ENCODE results near the gene APC2.
"Not testable (repeated sequence)": the region's sequence is repeated elsewhere in the genome, so short reads cannot be mapped to it uniquely, and the experiment has no call there.

APC2 gene

DNA sequence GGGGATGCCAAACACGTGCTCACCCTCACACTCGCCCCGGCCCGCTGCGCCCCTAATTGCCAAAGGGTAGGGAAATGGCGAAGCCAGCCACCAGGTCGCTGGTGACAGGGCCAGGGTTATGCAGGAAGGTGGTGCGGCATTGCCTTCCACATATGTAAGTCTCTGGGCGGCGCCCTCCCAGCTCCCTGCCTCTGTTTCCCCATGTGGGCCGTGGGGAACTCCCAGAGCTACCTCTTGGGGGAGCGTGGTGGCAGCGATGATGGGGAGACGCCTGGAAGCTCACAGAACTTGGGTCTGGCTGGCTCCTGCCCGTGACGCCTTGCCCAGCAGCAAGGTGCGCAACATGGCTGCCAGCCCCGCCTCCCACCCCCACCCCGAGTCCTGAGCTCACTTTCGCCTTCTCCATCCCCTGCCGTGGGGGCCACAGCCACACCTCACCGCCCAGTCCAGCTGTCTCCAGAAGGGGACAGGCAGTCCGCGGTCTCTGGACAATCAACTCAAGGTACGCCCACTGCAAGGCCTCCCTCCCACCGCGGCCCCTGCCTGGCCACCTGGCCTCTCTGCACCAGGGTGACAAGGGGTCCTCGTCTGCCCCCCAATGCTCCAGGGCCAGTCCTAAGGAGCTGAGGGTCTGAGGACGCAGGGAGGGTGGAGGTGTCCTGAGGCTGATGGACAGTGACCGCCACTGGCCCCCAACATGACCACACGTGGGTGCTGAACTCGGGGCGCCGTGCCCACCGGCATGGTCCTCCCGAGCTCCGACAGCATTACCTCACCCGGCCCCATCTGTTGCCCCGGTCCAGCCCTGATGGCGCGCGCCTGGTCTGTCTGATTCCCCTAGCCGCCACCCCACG, 22.5 kb downstream of the APC2 start:
- Histone ChIP-seq H3K4me3 (no peak overlapping the region), H3K9ac (ENCODE audit: insufficient read length) (no peak overlapping the region), H3K27ac (no peak overlapping the region), H3K9me3 (ENCODE audit: low read depth, low read length) (no peaks in the 10 kb centered on the region), H3K36me3 (ENCODE audit: insufficient read depth, low read length) (peaks cover 4% of the 10 kb centered on the region; the same call in 1 of the 2 replicates)
- DNase-seq (ENCODE audit: low read depth, low spot score), result no peak
- no peak for TF ChIP-seq POLR2AphosphoS5 (IDR thresholded peaks at IDR 0.05; ENCODE audit: borderline replicate concordance, low read depth, low read length)
- no peak for TF ChIP-seq EZH2 (IDR thresholded peaks at IDR 0.05)
- TF ChIP-seq FOXP2 (optimal IDR thresholded peaks at IDR 0.05; ENCODE audit: control extremely low read depth, extremely low read length, insufficient read depth), result no peak

DNA sequence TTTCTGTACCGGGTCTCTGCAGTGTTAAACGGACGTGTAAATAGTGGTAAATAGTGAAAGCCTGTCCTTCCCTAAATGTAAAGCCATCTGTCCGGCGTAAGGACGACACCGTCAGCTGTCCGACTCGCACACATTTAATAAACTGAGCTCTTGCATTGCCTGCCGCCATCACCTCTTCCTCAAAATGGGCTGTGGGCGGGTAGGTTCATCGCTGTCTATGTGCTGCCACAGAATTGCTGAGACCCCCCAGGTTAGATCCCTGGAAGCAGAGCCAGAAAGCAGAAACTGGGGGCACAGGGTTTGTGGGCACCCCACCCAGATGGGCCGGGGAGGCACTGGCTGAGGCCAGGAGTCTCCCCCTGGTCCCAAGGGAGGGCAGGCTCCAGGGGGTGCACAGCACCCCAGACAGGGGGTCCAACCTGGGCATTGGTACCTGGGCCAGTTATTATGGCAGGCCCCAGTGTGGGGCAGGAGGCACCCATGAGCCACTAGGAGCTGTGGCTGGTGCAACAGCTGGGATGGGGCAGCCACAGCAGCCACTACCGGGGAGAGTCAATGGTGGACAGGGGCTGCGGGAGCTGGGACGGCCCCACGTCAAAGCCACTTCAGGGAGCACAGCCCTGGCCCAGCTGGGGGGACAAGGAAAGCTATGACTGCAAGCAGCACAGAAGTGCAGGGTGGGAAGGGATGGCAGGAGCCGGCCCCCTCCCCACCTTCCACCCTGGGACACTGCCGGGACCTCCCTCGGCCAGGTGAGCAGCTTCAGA, 23.3 kb downstream of the APC2 start:
- Histone ChIP-seq H3K36me3 (ENCODE audit: insufficient read depth, low read length) (peaks cover 4% of the 10 kb centered on the region; the same call in 1 of the 2 replicates), H3K9ac (ENCODE audit: insufficient read length) (no peak overlapping the region), H3K4me3 (no peak overlapping the region), H3K9me3 (ENCODE audit: low read depth, low read length) (no peaks in the 10 kb centered on the region), H3K27ac (no peak overlapping the region)
- no peak for DNase-seq (ENCODE audit: low read depth, low spot score)
- TF ChIP-seq EZH2 (IDR thresholded peaks at IDR 0.05), result no peak
- no peak for TF ChIP-seq FOXP2 (optimal IDR thresholded peaks at IDR 0.05; ENCODE audit: control extremely low read depth, extremely low read length, insufficient read depth)
- TF ChIP-seq POLR2AphosphoS5 (IDR thresholded peaks at IDR 0.05; ENCODE audit: borderline replicate concordance, low read depth, low read length), result no peak; the same call in 1 of the 2 replicates

GRCh38 chr19:1474011-1474764, 24.3 kb downstream of the APC2 start:
- TF ChIP-seq POLR2AphosphoS5 (IDR thresholded peaks at IDR 0.05; ENCODE audit: borderline replicate concordance, low read depth, low read length) (no peak; the same call in none of the 2 replicates), EZH2 (IDR thresholded peaks at IDR 0.05) (no peak), FOXP2 (optimal IDR thresholded peaks at IDR 0.05; ENCODE audit: control extremely low read depth, extremely low read length, insufficient read depth) (no peak)
- peaks cover 4% of the 10 kb centered on the region; the same call in 1 of the 2 replicates for H3K36me3 ChIP-seq (ENCODE audit: insufficient read depth, low read length)
- DNase-seq (ENCODE audit: low read depth, low spot score), result no peak
- H3K9me3 ChIP-seq (ENCODE audit: low read depth, low read length), result no peaks in the 10 kb centered on the region
- H3K27ac ChIP-seq, result no peak overlapping the region
- no peak overlapping the region for H3K4me3 ChIP-seq
- no peak overlapping the region for H3K9ac ChIP-seq (ENCODE audit: insufficient read length)

DNA sequence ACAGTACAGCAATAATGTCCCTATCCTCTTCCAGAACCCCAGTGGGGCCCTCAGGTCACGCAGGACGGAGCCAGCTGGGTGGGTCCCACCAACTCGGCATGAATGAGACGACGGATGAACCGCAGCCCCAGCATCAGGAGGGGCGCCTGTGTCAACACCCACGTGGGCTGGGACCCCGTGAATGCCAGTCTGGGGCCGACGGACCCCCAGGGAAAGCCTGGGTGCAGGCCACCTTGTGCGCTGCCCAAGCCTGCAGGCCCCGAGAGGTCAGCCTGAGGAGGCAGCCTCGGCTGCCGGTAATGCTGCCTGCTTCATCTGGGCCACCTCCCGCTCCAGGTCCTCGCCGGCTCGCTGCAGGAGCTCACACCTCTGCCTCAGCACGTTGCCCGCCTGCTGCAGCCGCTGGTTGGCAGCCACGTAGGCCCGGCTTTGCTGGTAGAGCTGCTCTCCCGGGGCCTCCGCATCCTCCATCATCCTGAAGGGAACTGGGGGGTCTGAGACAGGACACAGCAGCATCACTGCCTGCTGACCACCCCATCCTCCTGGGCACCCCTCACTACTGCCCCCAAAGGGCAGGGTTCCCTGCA, 24.9 kb downstream of the APC2 start:
- no peak for TF ChIP-seq FOXP2 (optimal IDR thresholded peaks at IDR 0.05; ENCODE audit: control extremely low read depth, extremely low read length, insufficient read depth)
- TF ChIP-seq POLR2AphosphoS5 (IDR thresholded peaks at IDR 0.05; ENCODE audit: borderline replicate concordance, low read depth, low read length), result no peak
- TF ChIP-seq EZH2 (IDR thresholded peaks at IDR 0.05), result no peak
- Histone ChIP-seq H3K36me3 (ENCODE audit: insufficient read depth, low read length) (peaks cover 4% of the 10 kb centered on the region; the same call in 1 of the 2 replicates), H3K27ac (no peak overlapping the region), H3K4me3 (no peak overlapping the region), H3K9ac (ENCODE audit: insufficient read length) (no peak overlapping the region), H3K9me3 (ENCODE audit: low read depth, low read length) (no peaks in the 10 kb centered on the region)
- DNase-seq (ENCODE audit: low read depth, low spot score), result no peak

- no peak overlapping the region for H3K27ac ChIP-seq
- no peak for TF ChIP-seq EZH2 (IDR thresholded peaks at IDR 0.05)
- no peak for TF ChIP-seq FOXP2 (optimal IDR thresholded peaks at IDR 0.05; ENCODE audit: control extremely low read depth, extremely low read length, insufficient read depth)
- no peak for TF ChIP-seq POLR2AphosphoS5 (IDR thresholded peaks at IDR 0.05; ENCODE audit: borderline replicate concordance, low read depth, low read length)
- H3K36me3 ChIP-seq (ENCODE audit: insufficient read depth, low read length), result peaks cover 4% of the 10 kb centered on the region; the same call in 1 of the 2 replicates
- no peak for DNase-seq (ENCODE audit: low read depth, low spot score)
- no peak overlapping the region for H3K9ac ChIP-seq (ENCODE audit: insufficient read length)
- no peak overlapping the region for H3K4me3 ChIP-seq
- no peaks in the 10 kb centered on the region for H3K9me3 ChIP-seq (ENCODE audit: low read depth, low read length)
These were observed 26.0 kb downstream of the APC2 start for GRCh38 chr19:1475751-1476437.

- not testable (repeated sequence) for DNase-seq (ENCODE audit: low read depth, low spot score); H3K4me3 ChIP-seq; H3K9ac ChIP-seq (ENCODE audit: insufficient read length); H3K9me3 ChIP-seq (ENCODE audit: low read depth, low read length); H3K27ac ChIP-seq; H3K36me3 ChIP-seq (ENCODE audit: insufficient read depth, low read length)
These were observed 27.1 kb downstream of the APC2 start for GRCh38 chr19:1477056-1477455.

DNA sequence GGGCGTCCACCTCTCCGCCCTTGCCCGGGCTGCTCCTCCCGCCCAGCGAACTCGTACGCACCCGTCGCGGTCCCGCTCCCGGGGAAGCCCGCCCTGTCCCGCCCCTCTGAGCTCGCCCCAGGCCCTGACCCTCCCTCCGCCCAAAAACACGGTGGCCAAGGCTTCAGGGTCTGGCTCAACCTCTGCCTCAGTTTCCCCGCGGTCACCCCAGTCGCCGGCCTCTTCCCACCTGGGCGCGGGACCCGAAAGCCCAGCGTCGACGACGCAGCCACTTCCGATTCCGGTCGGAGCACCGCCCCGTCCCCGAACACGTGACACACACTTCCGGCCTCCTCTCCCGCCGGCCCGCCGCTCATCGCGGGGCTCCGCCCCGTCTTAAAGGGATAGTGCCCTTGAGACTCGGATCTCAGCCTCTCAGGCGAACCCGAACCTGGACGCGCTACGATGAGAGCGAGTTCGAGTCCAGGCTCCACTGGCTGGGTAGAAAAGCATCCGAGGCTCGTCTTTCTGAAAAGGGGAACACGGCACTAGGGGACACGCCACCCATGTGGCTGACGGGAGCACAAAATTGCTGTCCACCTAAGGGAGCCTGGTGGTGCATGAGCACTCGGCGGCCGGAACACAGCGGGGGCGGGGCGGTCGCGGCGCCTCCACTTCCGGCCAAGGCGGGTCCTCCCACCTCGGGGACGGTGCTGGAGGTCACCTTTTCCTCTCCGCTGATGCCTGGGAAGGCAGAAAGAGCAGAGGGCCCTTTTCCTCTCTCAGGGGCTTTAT, 29.2 kb downstream of the APC2 start, which contains the start of gene C19orf25:
C19orf25 (minus strand) TSS at position 282 of the 774 bp plus-strand sequence. CDS start 312 bp downstream, outside the sequence.
- Histone ChIP-seq H3K27ac (peak within 1 kb of the TSS; percentile 72), H3K9me3 (ENCODE audit: low read depth, low read length) (no peaks in the 10 kb centered on the region), H3K4me3 (peak within 1 kb of the TSS; percentile 90), H3K36me3 (ENCODE audit: insufficient read depth, low read length) (peaks cover 4% of the 10 kb centered on the region; the same call in 1 of the 2 replicates), H3K9ac (ENCODE audit: insufficient read length) (peak within 1 kb of the TSS; percentile 86)
- DNase-seq (ENCODE audit: low read depth, low spot score), result peak; percentile 53
- TF ChIP-seq POLR2AphosphoS5 (IDR thresholded peaks at IDR 0.05; ENCODE audit: borderline replicate concordance, low read depth, low read length), result peak; percentile 84
- no peak for TF ChIP-seq FOXP2 (optimal IDR thresholded peaks at IDR 0.05; ENCODE audit: control extremely low read depth, extremely low read length, insufficient read depth)
- no peak for TF ChIP-seq EZH2 (IDR thresholded peaks at IDR 0.05)

Measured in SK-N-MC (cell line).